Gastroesophageal sphincter (tissue), 4 donors: ENCODE measurements around the gene PSMB9. TPM values are rescaled to one million over a fixed set of nuclear protein-coding genes. Genes with fewer than 3 reads are reported as not detected.

ENCODE experiments used
- ATAC-seq: fragments of 150-250 bp; one replicate; pipeline ENCODE4 v1.9.1; 2016; ENCODE audit warnings: mild to moderate bottlenecking, moderate library complexity
- H3K27ac ChIP-seq, 4 donors: fragments of 200-600 bp; sonication (generic) in 3 of 4; 1 replicate in 3 of 4; 2 replicates in 1 of 4; pipeline ENCODE4 v1.5.1; 2016 to 2019
- H3K27me3 ChIP-seq: fragments of 200-600 bp; sonication (generic); one replicate; pipeline ENCODE4 v1.5.1; 2019
- H3K36me3 ChIP-seq, 2 donors: fragments of 200-600 bp; sonication (generic); one replicate each; pipeline ENCODE4 v1.5.1; 2019; ENCODE audit warnings: control low read depth in 1 of 2
- H3K4me1 ChIP-seq, 3 donors: fragments of 200-600 bp; sonication (generic); 1 replicate in 2 of 3; 2 replicates in 1 of 3; pipeline ENCODE4 v1.5.1; 2016 to 2019; ENCODE audit warnings: control low read depth in 2 of 3
- H3K4me3 ChIP-seq, 2 donors: fragments of 200-600 bp; sonication (generic); one replicate each; pipeline ENCODE4 v1.5.1; 2019; ENCODE audit warnings: mild to moderate bottlenecking in 1 of 2, moderate library complexity in 1 of 2
- H3K9me3 ChIP-seq, 3 donors: fragments of 200-600 bp; sonication (generic); one replicate each; pipeline ENCODE4 v1.5.1; 2017 to 2019; ENCODE audit warnings: control low read depth in 2 of 3
- CTCF ChIP-seq, 4 experiments: fragments of 200-600 bp in 2 of 4; fragments of 450-650 bp in 2 of 4; sonication (generic) in 1 of 4; IDR thresholded peaks; one replicate each; pipeline ENCODE4 v1.5.1; 2017 to 2019; ENCODE audit warnings: antibody characterized with exemption in 4 of 4, mild to moderate bottlenecking in 2 of 4, moderate library complexity in 2 of 4
- EP300 ChIP-seq: sonication (generic); formaldehyde crosslinking; IDR thresholded peaks from one replicate; pipeline ENCODE4 v1.6.1; 2017; ENCODE audit warnings: antibody characterized with exemption, mild to moderate bottlenecking
- POLR2A ChIP-seq, 2 donors: fragments of 450-650 bp; IDR thresholded peaks; one replicate each; pipeline ENCODE4 v1.6.1; 2017; ENCODE audit warnings: antibody characterized with exemption in 2 of 2, mild to moderate bottlenecking in 2 of 2, moderate library complexity in 1 of 2
- POLR2AphosphoS5 ChIP-seq: sonication (generic); formaldehyde crosslinking; IDR thresholded peaks from one replicate; pipeline ENCODE4 v1.6.1; 2017; ENCODE audit warnings: antibody characterized with exemption
- WGBS, 2 donors: methylation state at CpG; one replicate each; pipeline ENCODE4 v1.1.5; 2018; ENCODE audit warnings: low coverage in 1 of 2; 5-methylcytosine and 5-hydroxymethylcytosine counted together
- total RNA-seq, 4 donors: library from RNA; depleted of rRNA; stranded (reverse); fragments of >200 nt; gene quantifications; one replicate each; pipeline ENCODE4 v1.1.0, GENCODE V29; 2016

PSMB9 gene
- total RNA-seq, 4 donors from 2014 or later: 12.9 to 19.7 (median 15.8) TPM

GRCh38 chr6:32886681-32887383, 32.8 kb downstream of the PSMB9 start:
- Histone ChIP-seq H3K9me3 (no peaks in the 10 kb centered on the region), H3K4me1 (peaks cover 0 to 18% (median 10%) of the 10 kb centered on the region in 3 donors), H3K36me3 (no peaks in the 10 kb centered on the region), H3K4me3 (no peak overlapping the region), H3K27ac (peak overlapping the region in 2 of 4 donors; percentile 38 to 68), H3K27me3 (no peaks in the 10 kb centered on the region)
- TF ChIP-seq EP300: no peak
- TF ChIP-seq CTCF (IDR thresholded peaks at IDR 0.05): no peak
- TF ChIP-seq POLR2AphosphoS5: no peak
- no peak for TF ChIP-seq POLR2A (IDR thresholded peaks at IDR 0.05)
- ATAC-seq: no peak
- WGBS, 2 donors: 30 to 67% methylated on average over 1 to 3 of the region's 3 CpGs

DNA sequence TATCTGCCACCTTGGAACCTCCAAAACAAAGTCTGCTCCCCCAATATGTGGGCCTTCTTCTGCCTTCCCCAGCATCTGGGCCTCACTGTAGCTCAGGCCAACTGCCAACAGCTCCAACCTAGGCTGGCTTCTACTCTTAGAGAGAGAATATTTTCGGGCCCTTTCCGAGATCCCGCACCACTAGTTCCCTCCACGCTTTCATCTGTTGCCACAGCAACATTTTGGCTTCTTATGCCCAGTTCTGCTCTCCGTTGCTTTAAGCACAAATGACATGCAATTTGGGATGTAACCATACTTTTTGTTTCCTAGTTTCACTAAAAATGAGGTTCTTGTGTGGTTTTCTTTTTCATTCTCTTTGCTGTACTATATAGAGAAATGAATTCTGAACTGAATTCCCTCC, 33.6 kb downstream of the PSMB9 start:
- Histone ChIP-seq H3K27ac (no peak overlapping the region), H3K27me3 (no peaks in the 10 kb centered on the region), H3K4me1 (peaks cover 0 to 18% (median 10%) of the 10 kb centered on the region in 3 donors), H3K9me3 (no peaks in the 10 kb centered on the region), H3K4me3 (no peak overlapping the region), H3K36me3 (no peaks in the 10 kb centered on the region)
- 51 to 74% methylated on average over 5 of the region's 5 CpGs for WGBS, 2 donors
- ATAC-seq: no peak
- TF ChIP-seq POLR2A (IDR thresholded peaks at IDR 0.05): no peak
- no peak for TF ChIP-seq POLR2AphosphoS5
- TF ChIP-seq CTCF (IDR thresholded peaks at IDR 0.05): no peak
- TF ChIP-seq EP300: no peak

DNA sequence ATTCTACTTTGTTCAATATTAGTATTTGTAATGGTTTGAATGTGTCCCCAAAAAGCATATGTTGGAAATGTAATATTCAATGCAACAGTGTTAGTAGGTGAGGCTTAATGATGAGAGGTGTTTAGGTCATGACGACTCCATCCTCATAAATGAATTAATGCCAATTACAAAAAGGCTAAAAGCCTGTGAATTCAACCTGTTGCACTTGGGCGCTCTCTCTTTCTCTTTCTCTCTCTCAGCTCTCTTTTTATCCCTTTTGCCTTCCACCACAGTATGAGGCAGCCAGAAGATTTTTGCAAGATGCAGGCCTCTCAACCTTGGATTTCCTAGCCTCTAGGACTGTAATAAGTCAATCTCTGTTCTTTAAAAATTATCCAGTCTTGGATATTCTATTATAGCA, 34.6 kb downstream of the PSMB9 start:
- no peak overlapping the region for H3K4me3 ChIP-seq
- no peaks in the 10 kb centered on the region for H3K27me3 ChIP-seq
- H3K36me3 ChIP-seq: no peaks in the 10 kb centered on the region
- H3K4me1 ChIP-seq: peaks cover 0 to 20% (median 10%) of the 10 kb centered on the region in 3 donors
- H3K9me3 ChIP-seq: no peaks in the 10 kb centered on the region
- no peak for ATAC-seq
- WGBS, 2 donors: 79 to 80% methylated on average over 2 of the region's 2 CpGs
- no peak for TF ChIP-seq POLR2A (IDR thresholded peaks at IDR 0.05)
- TF ChIP-seq EP300: no peak
- no peak for TF ChIP-seq POLR2AphosphoS5
- TF ChIP-seq CTCF (IDR thresholded peaks at IDR 0.05): no peak
- H3K27ac ChIP-seq: no peak overlapping the region

DNA sequence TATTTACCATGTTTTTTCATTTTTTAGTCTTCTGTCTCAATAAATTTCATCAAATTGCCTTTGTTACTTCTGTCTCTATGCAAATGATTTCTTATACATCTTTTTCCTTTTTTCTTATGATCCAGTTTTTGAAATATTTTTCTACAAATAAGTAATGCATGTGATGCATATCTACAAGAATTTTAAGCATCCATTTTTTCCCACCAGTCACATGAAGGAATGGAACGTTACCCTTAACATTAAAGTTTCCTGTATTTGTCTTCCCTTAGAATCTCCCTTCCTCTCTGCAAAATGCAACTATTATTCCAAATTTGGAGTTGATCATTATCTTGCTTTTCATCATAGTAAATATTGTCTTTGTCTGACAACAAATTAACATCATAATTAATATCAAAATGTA, 35.5 kb downstream of the PSMB9 start:
- Histone ChIP-seq H3K9me3 (no peaks in the 10 kb centered on the region), H3K4me1 (peaks cover 0 to 25% (median 14%) of the 10 kb centered on the region in 3 donors), H3K27ac (no peak overlapping the region), H3K4me3 (no peak overlapping the region), H3K36me3 (no peaks in the 10 kb centered on the region), H3K27me3 (no peaks in the 10 kb centered on the region)
- 39 to 44% methylated on average over 1 of the region's 1 CpG for WGBS, 2 donors
- no peak for ATAC-seq
- TF ChIP-seq EP300: no peak
- TF ChIP-seq CTCF (IDR thresholded peaks at IDR 0.05): no peak
- no peak for TF ChIP-seq POLR2A (IDR thresholded peaks at IDR 0.05)
- TF ChIP-seq POLR2AphosphoS5: no peak

DNA sequence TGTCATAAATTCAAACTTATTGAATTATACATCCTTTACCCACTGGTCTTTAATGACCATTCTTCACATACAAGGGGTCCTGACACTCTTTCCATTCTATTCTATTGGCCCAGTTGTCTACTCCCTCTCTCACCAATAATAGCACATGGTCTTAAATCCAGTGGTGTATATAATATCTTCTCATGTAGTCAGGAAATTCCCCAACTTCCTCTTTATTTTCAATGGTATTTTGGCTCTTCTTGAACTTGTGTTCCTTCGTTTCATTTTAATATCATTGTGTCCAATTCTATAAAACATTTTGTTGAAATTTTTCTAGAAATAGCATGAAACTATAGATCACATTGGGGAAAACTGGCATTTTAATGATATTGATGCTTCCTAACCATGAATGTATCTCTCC, 36.8 kb downstream of the PSMB9 start:
- 46 to 55% methylated on average over 1 of the region's 1 CpG for WGBS, 2 donors
- Histone ChIP-seq H3K36me3 (no peaks in the 10 kb centered on the region), H3K27ac (no peak overlapping the region), H3K4me1 (peaks cover 0 to 32% (median 18%) of the 10 kb centered on the region in 3 donors), H3K27me3 (no peaks in the 10 kb centered on the region), H3K9me3 (no peaks in the 10 kb centered on the region), H3K4me3 (no peak overlapping the region)
- ATAC-seq: no peak
- TF ChIP-seq POLR2AphosphoS5 (no peak), CTCF (IDR thresholded peaks at IDR 0.05) (no peak), POLR2A (IDR thresholded peaks at IDR 0.05) (no peak), EP300 (no peak)
